ENCODE measurements around the gene ATXN2L. TPM values are rescaled to one million over a fixed set of nuclear protein-coding genes. Genes with fewer than 3 reads are reported as not detected.
A peak's percentile ranks its signal among the peaks of the same experiment; 100 is the strongest.
"Not testable (repeated sequence)": the region's sequence is repeated elsewhere in the genome, so short reads cannot be mapped to it uniquely, and the experiment has no call there.

The ATXN2L gene
- total RNA-seq, 1 donor = 62.6 TPM

- no peaks in the 10 kb centered on the region for H3K27me3 ChIP-seq (ENCODE audit: insufficient read depth, low read length)
- no peak for TF ChIP-seq CTCF (IDR thresholded peaks at IDR 0.05; ENCODE audit: extremely low read depth, low read depth, low read length)
- H3K9me3 ChIP-seq (ENCODE audit: low read depth, low read length) = no peaks in the 10 kb centered on the region
- DNase-seq (ENCODE audit: insufficient read length, low spot score, missing footprints) = peak; percentile 42
- peaks cover 22% of the 10 kb centered on the region for H4K20me1 ChIP-seq (ENCODE audit: insufficient read depth, low read length)
- H2AFZ ChIP-seq (ENCODE audit: low read length) = no peak overlapping the region
- peaks cover 28% of the 10 kb centered on the region for H3K36me3 ChIP-seq (ENCODE audit: insufficient read depth, low read length)
- peak overlapping the region; percentile 91 for H3K4me3 ChIP-seq (ENCODE audit: insufficient read depth, low read length)
- peaks cover 16% of the 10 kb centered on the region for H3K4me1 ChIP-seq (ENCODE audit: insufficient read depth, low read length)
- peak overlapping the region; percentile 90 for H3K27ac ChIP-seq (ENCODE audit: low read depth, low read length)
- peaks cover 50% of the 10 kb centered on the region for H3K79me2 ChIP-seq (ENCODE audit: insufficient read depth, low read length)
- peak overlapping the region; percentile 96 for H3K4me2 ChIP-seq (ENCODE audit: insufficient read depth, low read length)
These were observed 42.3 kb downstream of the ATXN2L start for GRCh38 chr16:28865001-28865688.

- no peak overlapping the region for H2AFZ ChIP-seq (ENCODE audit: low read length)
- H3K27me3 ChIP-seq (ENCODE audit: insufficient read depth, low read length) = no peaks in the 10 kb centered on the region
- H3K4me2 ChIP-seq (ENCODE audit: insufficient read depth, low read length) = no peak overlapping the region
- no peak overlapping the region for H3K27ac ChIP-seq (ENCODE audit: low read depth, low read length)
- peaks cover 16% of the 10 kb centered on the region for H3K4me1 ChIP-seq (ENCODE audit: insufficient read depth, low read length)
- peak; percentile 73 for DNase-seq (ENCODE audit: insufficient read length, low spot score, missing footprints)
- no peak for TF ChIP-seq CTCF (IDR thresholded peaks at IDR 0.05; ENCODE audit: extremely low read depth, low read depth, low read length)
- H3K36me3 ChIP-seq (ENCODE audit: insufficient read depth, low read length) = peaks cover 35% of the 10 kb centered on the region
- H3K9me3 ChIP-seq (ENCODE audit: low read depth, low read length) = no peaks in the 10 kb centered on the region
- peaks cover 50% of the 10 kb centered on the region for H3K79me2 ChIP-seq (ENCODE audit: insufficient read depth, low read length)
- peaks cover 22% of the 10 kb centered on the region for H4K20me1 ChIP-seq (ENCODE audit: insufficient read depth, low read length)
- no peak overlapping the region for H3K4me3 ChIP-seq (ENCODE audit: insufficient read depth, low read length)
These were observed 43.1 kb downstream of the ATXN2L start for GRCh38 chr16:28865722-28866453.

GRCh38 chr16:28866454-28866804 is 43.6 kb downstream of the ATXN2L start:
- Histone ChIP-seq H3K36me3 (ENCODE audit: insufficient read depth, low read length) (peaks cover 40% of the 10 kb centered on the region), H3K9me3 (ENCODE audit: low read depth, low read length) (no peaks in the 10 kb centered on the region), H3K4me2 (ENCODE audit: insufficient read depth, low read length) (no peak overlapping the region), H4K20me1 (ENCODE audit: insufficient read depth, low read length) (peaks cover 22% of the 10 kb centered on the region), H3K4me3 (ENCODE audit: insufficient read depth, low read length) (no peak overlapping the region), H3K79me2 (ENCODE audit: insufficient read depth, low read length) (peaks cover 50% of the 10 kb centered on the region), H3K27me3 (ENCODE audit: insufficient read depth, low read length) (no peaks in the 10 kb centered on the region), H3K27ac (ENCODE audit: low read depth, low read length) (no peak overlapping the region), H3K4me1 (ENCODE audit: insufficient read depth, low read length) (peaks cover 16% of the 10 kb centered on the region), H2AFZ (ENCODE audit: low read length) (no peak overlapping the region)
- no peak for TF ChIP-seq CTCF (IDR thresholded peaks at IDR 0.05; ENCODE audit: extremely low read depth, low read depth, low read length)
- DNase-seq (ENCODE audit: insufficient read length, low spot score, missing footprints) = peak; percentile 1

GRCh38 chr16:28867241-28867640 is 44.4 kb downstream of the ATXN2L start:
- Histone ChIP-seq H3K9me3 (ENCODE audit: low read depth, low read length) (no peaks in the 10 kb centered on the region), H4K20me1 (ENCODE audit: insufficient read depth, low read length) (peaks cover 26% of the 10 kb centered on the region), H3K4me1 (ENCODE audit: insufficient read depth, low read length) (peaks cover 11% of the 10 kb centered on the region), H3K4me3 (ENCODE audit: insufficient read depth, low read length) (no peak overlapping the region), H3K27ac (ENCODE audit: low read depth, low read length) (no peak overlapping the region), H2AFZ (ENCODE audit: low read length) (no peak overlapping the region), H3K79me2 (ENCODE audit: insufficient read depth, low read length) (peaks cover 46% of the 10 kb centered on the region), H3K36me3 (ENCODE audit: insufficient read depth, low read length) (peaks cover 47% of the 10 kb centered on the region), H3K4me2 (ENCODE audit: insufficient read depth, low read length) (no peak overlapping the region), H3K27me3 (ENCODE audit: insufficient read depth, low read length) (no peaks in the 10 kb centered on the region)
- DNase-seq (ENCODE audit: insufficient read length, low spot score, missing footprints) = peak; percentile 22
- no peak for TF ChIP-seq CTCF (IDR thresholded peaks at IDR 0.05; ENCODE audit: extremely low read depth, low read depth, low read length)

- not testable (repeated sequence) for H3K27me3 ChIP-seq (ENCODE audit: insufficient read depth, low read length); H3K4me2 ChIP-seq (ENCODE audit: insufficient read depth, low read length); H3K9me3 ChIP-seq (ENCODE audit: low read depth, low read length); H3K4me3 ChIP-seq (ENCODE audit: insufficient read depth, low read length); H3K27ac ChIP-seq (ENCODE audit: low read depth, low read length); DNase-seq (ENCODE audit: insufficient read length, low spot score, missing footprints); H2AFZ ChIP-seq (ENCODE audit: low read length)
- peaks cover 26% of the 10 kb centered on the region for H4K20me1 ChIP-seq (ENCODE audit: insufficient read depth, low read length)
- H3K79me2 ChIP-seq (ENCODE audit: insufficient read depth, low read length) = peaks cover 45% of the 10 kb centered on the region
- peaks cover 11% of the 10 kb centered on the region for H3K4me1 ChIP-seq (ENCODE audit: insufficient read depth, low read length)
- peaks cover 47% of the 10 kb centered on the region for H3K36me3 ChIP-seq (ENCODE audit: insufficient read depth, low read length)
These were observed 44.8 kb downstream of the ATXN2L start for GRCh38 chr16:28867646-28868045.
